Endothelial cell of umbilical vein (primary cell): ENCODE measurements around the gene JADE3. TPM values are rescaled to one million over a fixed set of nuclear protein-coding genes. Genes with fewer than 3 reads are reported as not detected.

Experiments
- BruUV-seq: library from RNA; stranded (reverse); fragments of 400-500 nt; replicated peaks from 2 replicates; lab custom pipeline; 2021; lab: Mats Ljungman, UMichigan
- CTCF ChIA-PET: fragments of 300-600, 350-600 bp; sonication (Branson Sonifier 250); formaldehyde crosslinking; loops from one replicate; lab custom pipeline; 2021; ENCODE audit warnings: antibody characterized with exemption, inconsistent platforms; lab: Charles Lee
- POLR2A ChIA-PET: fragments of 300-600, 350-600 bp; sonication (Branson Sonifier 250); formaldehyde crosslinking; loops from one replicate; lab custom pipeline; 2021; ENCODE audit warnings: antibody characterized with exemption, inconsistent platforms; lab: Charles Lee
- DNase-seq: peaks from one replicate; pipeline ENCODE4 v3.0.0-alpha.2; 2011; ENCODE audit warnings: low read depth, low spot score
- FAIRE-seq: peaks from 2 replicates; lab custom pipeline; 2011; peaks lifted over from hg19 to GRCh38; lab: Jason Lieb, UNC
- H2AFZ ChIP-seq: 2 replicates; pipeline ENCODE4 v1.6.0; 2012; ENCODE audit warnings: low read depth, low read length, control low read depth, inconsistent platforms
- H3K27ac ChIP-seq: 2 replicates; pipeline ENCODE4 v1.5.1; 2011; ENCODE audit warnings: low read depth, mild to moderate bottlenecking, control low read depth, low read length, moderate library complexity; ENCODE audit not compliant: insufficient read depth
- H3K27me3 ChIP-seq, 2 experiments: 2 replicates each; pipeline versions ENCODE4 v1.6.0 to v1.6.1; 2011; ENCODE audit warnings: low read length in 2 of 2, mixed read lengths in 1 of 2; ENCODE audit not compliant: control insufficient read depth in 2 of 2, insufficient read depth in 2 of 2
- H3K36me3 ChIP-seq, 2 experiments: 2 replicates in 1 of 2; 3 replicates in 1 of 2; pipeline ENCODE4 v1.5.1; 2011; ENCODE audit warnings: low read length in 2 of 2, mild to moderate bottlenecking in 1 of 2, moderate library complexity in 1 of 2; ENCODE audit not compliant: control insufficient read depth in 2 of 2, insufficient read depth in 2 of 2; ENCODE audit errors: extremely low read depth in 1 of 2
- H3K4me1 ChIP-seq: 3 replicates; pipeline ENCODE4 v1.5.1; 2011; ENCODE audit warnings: mild to moderate bottlenecking, low read length; ENCODE audit not compliant: control insufficient read depth, insufficient read depth; ENCODE audit errors: extremely low read depth
- H3K4me2 ChIP-seq: 2 replicates; pipeline ENCODE4 v1.6.1; 2011; ENCODE audit warnings: low read length, control low read depth, mixed read lengths; ENCODE audit not compliant: insufficient read depth
- H3K4me3 ChIP-seq, 3 experiments: fragments of 200-600 bp in 1 of 3; sonication (generic), shearing (Covaris generic) in 1 of 3; replicated peaks in 1 of 3; 2 replicates each; pipeline ENCODE4 v1.5.1; 2011 to 2016; ENCODE audit warnings: control low read depth in 3 of 3, low read length in 3 of 3, mild to moderate bottlenecking in 2 of 3, inconsistent platforms in 1 of 3, low read depth in 1 of 3, moderate library complexity in 1 of 3; ENCODE audit not compliant: insufficient read depth in 1 of 3
- H3K79me2 ChIP-seq: 2 replicates; pipeline ENCODE4 v1.6.0; 2012; ENCODE audit warnings: low read length, inconsistent platforms; ENCODE audit not compliant: control insufficient read depth, insufficient read depth
- H3K9ac ChIP-seq: replicated peaks from 2 replicates; pipeline ENCODE3; 2011; ENCODE audit warnings: low read length, control low read depth; ENCODE audit not compliant: insufficient read depth; ENCODE audit errors: extremely low read depth
- H3K9me1 ChIP-seq: replicated peaks from 3 replicates; pipeline ENCODE4 v1.6.0; 2011; ENCODE audit warnings: mild to moderate bottlenecking, low read length; ENCODE audit not compliant: control insufficient read depth, insufficient read depth; ENCODE audit errors: extremely low read depth
- H3K9me3 ChIP-seq: replicated peaks from 2 replicates; pipeline ENCODE4 v1.5.1; 2012; ENCODE audit warnings: low read length, inconsistent platforms; ENCODE audit not compliant: control insufficient read depth, insufficient read depth
- H4K20me1 ChIP-seq: replicated peaks from 2 replicates; pipeline ENCODE3; 2011; ENCODE audit warnings: mild to moderate bottlenecking, low read length; ENCODE audit not compliant: control insufficient read depth, insufficient read depth; ENCODE audit errors: extremely low read depth
- CTCF ChIP-seq, 2 donors: IDR thresholded peaks; 1 replicate in 1 of 2; 2 replicates in 1 of 2; pipeline ENCODE4 v1.5.1; 2011; ENCODE audit warnings: low read length in 2 of 2, mild to moderate bottlenecking in 2 of 2, moderate library complexity in 2 of 2, control low read depth in 1 of 2, inconsistent platforms in 1 of 2, low read depth in 1 of 2; ENCODE audit not compliant: insufficient read depth in 1 of 2; ENCODE audit errors: extremely low read depth in 1 of 2
- EZH2 ChIP-seq: IDR thresholded peaks from 2 replicates; pipeline ENCODE4 v1.6.1; 2012; ENCODE audit warnings: borderline replicate concordance, low read depth, mild to moderate bottlenecking, moderate library complexity, low read length, inconsistent platforms; ENCODE audit not compliant: severe bottlenecking
- FOS ChIP-seq: IDR thresholded peaks from 2 replicates; pipeline ENCODE4 v1.6.1; 2011; ENCODE audit warnings: mild to moderate bottlenecking, low read length, moderate library complexity, borderline replicate concordance; ENCODE audit not compliant: insufficient read depth
- GATA2 ChIP-seq: IDR thresholded peaks from 2 replicates; pipeline ENCODE4 v1.7.0; 2011; ENCODE audit warnings: low read depth, mild to moderate bottlenecking, moderate library complexity, mixed read lengths, low read length; ENCODE audit not compliant: insufficient read length, insufficient read depth
- JUN ChIP-seq: IDR thresholded peaks from 2 replicates; pipeline ENCODE4 v1.6.1; 2011; ENCODE audit warnings: borderline replicate concordance, low read depth; ENCODE audit not compliant: insufficient read length, insufficient read depth
- MAX ChIP-seq: IDR thresholded peaks from 2 replicates; pipeline ENCODE4 v1.6.1; 2011; ENCODE audit not compliant: insufficient read depth, insufficient read length
- MYC ChIP-seq: IDR thresholded peaks from one replicate; pipeline ENCODE4 v1.6.1; 2011; ENCODE audit warnings: mild to moderate bottlenecking, low read depth, low read length
- POLR2A ChIP-seq: IDR thresholded peaks from 2 replicates; pipeline ENCODE4 v1.6.1; 2012; ENCODE audit warnings: low read depth, mild to moderate bottlenecking, control low read depth, low read length
- POLR2AphosphoS5 ChIP-seq: IDR thresholded peaks from 2 replicates; pipeline ENCODE4 v1.6.1; 2012; ENCODE audit warnings: low read depth, mild to moderate bottlenecking, control low read depth, low read length, moderate library complexity; ENCODE audit not compliant: insufficient read depth
- dilution Hi-C: fragments of 300-500 bp; cut with MboI; formaldehyde crosslinking; loops from one replicate; pipeline ENCODE4 v1.15.0; 2019; ENCODE audit warnings: low sequenced_read_pairs; ENCODE audit not compliant: extremely low pct_ligation_motif_present
- intact Hi-C: fragments of 100-400 bp; cut with micrococcal nuclease; formaldehyde crosslinking; loops from one replicate; pipeline ENCODE4 v1.10.0; 2022
- polyA plus RNA-seq, 4 experiments: library from polyadenylated mRNA; depleted of rRNA in 3 of 4; stranded (reverse) in 3 of 4; unstranded in 1 of 4; fragments of >200 nt; gene quantifications; 2 replicates each; pipeline versions ENCODE4 v1.2.1 to v1.2.3, GENCODE V29; 2011 to 2012; ENCODE audit warnings: missing spikeins in 1 of 4
- total RNA-seq: library from RNA; stranded (reverse); gene quantifications from 2 replicates; pipeline ENCODE4 v1.2.3, GENCODE V29; 2021

JADE3 gene
- total and polyA plus RNA-seq, 2 donors (not counting 3 experiments of a cell fraction or from before 2014, with no cell fraction given): 4.9 to 18.4 TPM

GRCh38 chrX:47098338-47099094 is 186.3 kb downstream of the JADE3 start:
- Histone ChIP-seq H3K36me3 (no peaks in the 10 kb centered on the region), H3K4me3 (no peak overlapping the region), H3K4me1 (no peaks in the 10 kb centered on the region), H3K27ac (no peak overlapping the region), H3K79me2 (no peaks in the 10 kb centered on the region), H3K9ac (no peak overlapping the region), H3K27me3 (no peaks in the 10 kb centered on the region), H3K4me2 (no peak overlapping the region), H2AFZ (no peak overlapping the region), H3K9me1 (no peaks in the 10 kb centered on the region), H3K9me3 (no peaks in the 10 kb centered on the region), H4K20me1 (no peaks in the 10 kb centered on the region)
- dilution Hi-C loops: no loop called here
- DNase-seq: no peak
- ChIA-PET CTCF (no interaction called here), POLR2A (no interaction called here)
- intact Hi-C loops: loop anchor here (10.0 kb wide), 1 partner anchor 544 kb away; no protein-coding TSS in a partner anchor
- TF ChIP-seq EZH2 (no peak), GATA2 (no peak), POLR2AphosphoS5 (no peak), FOS (no peak), POLR2A (no peak), CTCF (IDR thresholded peaks at IDR 0.05; ENCODE audit: extremely low read depth in 1 of 2, insufficient read depth in 1 of 2, low read depth in 1 of 2, low read length in 2 of 2) (no peak), MAX (no peak), JUN (no peak), MYC (no peak)
- no peak for FAIRE-seq
- BruUV-seq: no TSS peak
